Skin epidermis (tissue), 12 donors: ENCODE results near the gene CDH13.

Experiments used
- H3K27ac ChIP-seq, 21 experiments: fragments of 200-600 bp; sonication (generic) in 11 of 21; one replicate each; pipeline ENCODE4 v1.5.0; 2020; ENCODE audit warnings: mild to moderate bottlenecking in 3 of 21, inconsistent platforms in 2 of 21, moderate library complexity in 2 of 21
- H3K4me3 ChIP-seq, 7 experiments: fragments of 200-600 bp; sonication (generic) in 2 of 7; one replicate each; pipeline ENCODE4 v1.5.0; 2020; ENCODE audit warnings: inconsistent platforms in 2 of 7, mild to moderate bottlenecking in 2 of 7, moderate library complexity in 1 of 7

CDH13 gene

GRCh38 chr16:83720213-83720612 is 1093.4 kb downstream of the CDH13 start:
- H3K4me3 ChIP-seq, result no peak overlapping the region
- H3K27ac ChIP-seq, result no peak overlapping the region

- Histone ChIP-seq H3K4me3 (no peak overlapping the region), H3K27ac (no peak overlapping the region)
These were observed 1094.2 kb downstream of the CDH13 start for GRCh38 chr16:83720981-83721380.

GRCh38 chr16:83721676-83722075 is 1094.9 kb downstream of the CDH13 start:
- no peak overlapping the region for H3K27ac ChIP-seq
- H3K4me3 ChIP-seq, result no peak overlapping the region

- H3K27ac ChIP-seq, result no peak overlapping the region
- no peak overlapping the region for H3K4me3 ChIP-seq
These were observed 1095.9 kb downstream of the CDH13 start for GRCh38 chr16:83722456-83723183.

- Histone ChIP-seq H3K27ac (no peak overlapping the region), H3K4me3 (no peak overlapping the region)
These were observed 1096.5 kb downstream of the CDH13 start for GRCh38 chr16:83723244-83723643.

GRCh38 chr16:83723901-83724300 is 1097.1 kb downstream of the CDH13 start:
- Histone ChIP-seq H3K27ac (no peak overlapping the region), H3K4me3 (no peak overlapping the region)

- no peak overlapping the region for H3K4me3 ChIP-seq
- H3K27ac ChIP-seq, result no peak overlapping the region
These were observed 1097.8 kb downstream of the CDH13 start for GRCh38 chr16:83724585-83724984.

GRCh38 chr16:83725313-83725712 is 1098.5 kb downstream of the CDH13 start:
- H3K4me3 ChIP-seq, result no peak overlapping the region
- H3K27ac ChIP-seq, result no peak overlapping the region

GRCh38 chr16:83727018-83727417 is 1100.2 kb downstream of the CDH13 start:
- H3K27ac ChIP-seq, result no peak overlapping the region

GRCh38 chr16:83727751-83728352 is 1101.1 kb downstream of the CDH13 start:
- Histone ChIP-seq H3K27ac (no peak overlapping the region), H3K4me3 (no peak overlapping the region)

More at GRCh38 chr16:83727018-83727417, 1100.2 kb downstream of the CDH13 start:
- H3K4me3 ChIP-seq, result no peak overlapping the region

- Histone ChIP-seq H3K27ac (no peak overlapping the region), H3K4me3 (no peak overlapping the region)
These were observed 1101.7 kb downstream of the CDH13 start for GRCh38 chr16:83728492-83728891.

- Histone ChIP-seq H3K4me3 (no peak overlapping the region), H3K27ac (no peak overlapping the region)
These were observed 1104.0 kb downstream of the CDH13 start for GRCh38 chr16:83730812-83731211.

GRCh38 chr16:83732536-83732935 is 1105.8 kb downstream of the CDH13 start:
- H3K27ac ChIP-seq, result no peak overlapping the region
- H3K4me3 ChIP-seq, result no peak overlapping the region

GRCh38 chr16:83733301-83733700 is 1106.5 kb downstream of the CDH13 start:
- H3K4me3 ChIP-seq, result no peak overlapping the region
- no peak overlapping the region for H3K27ac ChIP-seq

GRCh38 chr16:83734136-83734535 is 1107.4 kb downstream of the CDH13 start:
- H3K27ac ChIP-seq, result no peak overlapping the region

GRCh38 chr16:83737729-83738354 is 1111.1 kb downstream of the CDH13 start:
- Histone ChIP-seq H3K4me3 (no peak overlapping the region), H3K27ac (no peak overlapping the region)

More at GRCh38 chr16:83734136-83734535, 1107.4 kb downstream of the CDH13 start:
- H3K4me3 ChIP-seq, result no peak overlapping the region

GRCh38 chr16:83738923-83739503 is 1112.2 kb downstream of the CDH13 start:
- Histone ChIP-seq H3K27ac (no peak overlapping the region), H3K4me3 (no peak overlapping the region)

GRCh38 chr16:83742124-83742899 is 1115.5 kb downstream of the CDH13 start:
- no peak overlapping the region for H3K4me3 ChIP-seq
- no peak overlapping the region for H3K27ac ChIP-seq

- H3K27ac ChIP-seq, result no peak overlapping the region
- H3K4me3 ChIP-seq, result no peak overlapping the region
These were observed 1116.5 kb downstream of the CDH13 start for GRCh38 chr16:83743241-83743640.

- Histone ChIP-seq H3K4me3 (no peak overlapping the region), H3K27ac (no peak overlapping the region)
These were observed 1117.0 kb downstream of the CDH13 start for GRCh38 chr16:83743720-83744119.
